ENCODE measurements around the gene RGR.

The RGR gene

DNA sequence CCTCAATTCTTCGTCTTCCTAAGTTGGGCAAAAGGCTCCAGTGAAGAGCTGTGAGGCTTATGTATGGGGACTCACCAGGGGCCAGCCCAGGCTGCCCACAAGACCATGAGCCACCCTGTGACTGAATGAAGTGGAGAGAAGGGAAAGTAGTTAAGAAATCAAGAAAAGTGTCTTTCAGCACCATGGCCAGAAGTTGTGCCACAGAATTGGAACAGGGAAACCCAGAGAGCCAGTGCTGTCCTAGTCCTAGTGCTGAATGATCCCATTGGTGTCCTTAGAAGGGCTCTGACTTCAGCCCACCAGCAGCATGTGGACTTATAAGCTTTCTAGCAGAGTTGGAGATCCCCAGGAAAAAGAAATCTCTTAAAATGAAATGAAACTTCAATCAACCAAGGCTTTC lies 46.5 kb downstream of the RGR start:
- peak; percentile 70 for DNase-seq (ENCODE audit: low read depth)
- TF ChIP-seq, protein P1, sequence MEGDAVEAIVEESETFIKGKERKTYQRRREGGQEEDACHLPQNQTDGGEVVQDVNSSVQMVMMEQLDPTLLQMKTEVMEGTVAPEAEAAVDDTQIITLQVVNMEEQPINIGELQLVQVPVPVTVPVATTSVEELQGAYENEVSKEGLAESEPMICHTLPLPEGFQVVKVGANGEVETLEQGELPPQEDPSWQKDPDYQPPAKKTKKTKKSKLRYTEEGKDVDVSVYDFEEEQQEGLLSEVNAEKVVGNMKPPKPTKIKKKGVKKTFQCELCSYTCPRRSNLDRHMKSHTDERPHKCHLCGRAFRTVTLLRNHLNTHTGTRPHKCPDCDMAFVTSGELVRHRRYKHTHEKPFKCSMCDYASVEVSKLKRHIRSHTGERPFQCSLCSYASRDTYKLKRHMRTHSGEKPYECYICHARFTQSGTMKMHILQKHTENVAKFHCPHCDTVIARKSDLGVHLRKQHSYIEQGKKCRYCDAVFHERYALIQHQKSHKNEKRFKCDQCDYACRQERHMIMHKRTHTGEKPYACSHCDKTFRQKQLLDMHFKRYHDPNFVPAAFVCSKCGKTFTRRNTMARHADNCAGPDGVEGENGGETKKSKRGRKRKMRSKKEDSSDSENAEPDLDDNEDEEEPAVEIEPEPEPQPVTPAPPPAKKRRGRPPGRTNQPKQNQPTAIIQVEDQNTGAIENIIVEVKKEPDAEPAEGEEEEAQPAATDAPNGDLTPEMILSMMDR (IDR thresholded peaks at IDR 0.05; ENCODE audit: insufficient read depth, low read depth, low read length, missing control alignments), result no peak
- H3K4me3 ChIP-seq (ENCODE audit: low read length), result no peak overlapping the region

DNA sequence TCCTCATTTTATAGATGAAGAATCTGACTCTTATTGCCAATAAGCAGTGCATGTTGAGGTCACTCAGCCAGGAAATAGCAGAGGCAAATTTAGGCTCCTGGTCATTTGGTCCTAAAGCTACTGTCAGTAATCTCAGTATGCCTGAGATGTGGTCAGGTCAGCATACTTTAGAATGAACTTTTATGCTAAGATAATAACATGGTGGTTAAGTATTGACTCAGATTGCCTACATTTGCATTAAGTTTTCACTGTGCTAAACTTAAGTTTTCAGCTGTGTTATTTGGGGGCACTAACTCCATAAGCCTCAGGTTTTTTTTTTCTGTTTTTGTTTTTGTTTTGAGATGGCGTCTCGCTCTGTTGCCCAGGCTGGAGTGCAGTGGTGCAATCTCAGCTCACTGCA lies 47.6 kb downstream of the RGR start:
- TF ChIP-seq, protein P1 (IDR thresholded peaks at IDR 0.05; ENCODE audit: insufficient read depth, low read depth, low read length, missing control alignments), result no peak
- DNase-seq (ENCODE audit: low read depth), result no peak
- H3K4me3 ChIP-seq (ENCODE audit: low read length), result no peak overlapping the region

DNA sequence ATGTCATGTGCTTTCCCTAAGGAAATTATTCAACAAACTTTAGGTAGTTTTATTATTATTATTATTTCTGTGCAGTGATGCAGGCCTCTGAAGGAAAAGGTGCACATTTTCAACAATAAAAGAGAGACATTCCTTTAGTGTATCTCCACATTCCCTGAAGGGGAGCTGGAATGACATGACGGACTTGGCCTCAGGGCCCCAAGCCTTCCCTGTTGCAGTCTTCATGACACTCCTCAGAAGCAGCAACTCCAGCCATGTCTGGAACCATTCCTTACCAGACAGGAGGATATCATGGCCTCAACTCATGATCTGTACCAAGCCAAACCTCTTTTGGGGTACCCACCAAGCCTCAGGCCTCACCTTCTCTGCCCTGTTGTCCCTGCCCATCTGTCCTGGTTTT lies 48.3 kb downstream of the RGR start:
- TF ChIP-seq, protein P1 (IDR thresholded peaks at IDR 0.05; ENCODE audit: insufficient read depth, low read depth, low read length, missing control alignments), result no peak
- no peak for DNase-seq (ENCODE audit: low read depth)

DNA sequence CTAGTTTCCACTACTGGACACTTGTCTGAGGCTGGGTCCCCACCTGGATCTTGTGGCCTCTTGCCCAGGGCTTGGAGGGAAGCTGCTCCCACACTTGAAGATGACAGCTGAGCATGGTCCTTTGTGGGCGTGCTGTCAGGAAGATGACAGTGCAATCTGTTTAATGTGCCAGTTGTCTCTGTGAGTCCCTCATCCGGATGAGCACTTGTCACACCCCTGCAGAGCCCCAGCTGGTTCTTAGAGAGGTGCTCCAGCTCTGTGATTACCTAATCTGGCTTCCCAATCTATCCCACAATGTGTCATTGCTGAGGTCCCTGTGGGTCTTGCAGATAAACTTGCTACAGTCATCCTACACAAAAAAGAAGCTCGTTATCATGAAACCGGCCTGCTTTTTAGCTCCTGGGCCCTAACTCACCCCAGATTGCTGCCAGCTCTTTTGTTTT lies 48.7 kb downstream of the RGR start:
- no peak for DNase-seq (ENCODE audit: low read depth)
- TF ChIP-seq, protein P1 (IDR thresholded peaks at IDR 0.05; ENCODE audit: insufficient read depth, low read depth, low read length, missing control alignments), result no peak
- H3K4me3 ChIP-seq (ENCODE audit: low read length), result no peak overlapping the region

More for the DNA sequence above, 48.3 kb downstream of the RGR start:
- H3K4me3 ChIP-seq (ENCODE audit: low read length), result no peak overlapping the region

DNA sequence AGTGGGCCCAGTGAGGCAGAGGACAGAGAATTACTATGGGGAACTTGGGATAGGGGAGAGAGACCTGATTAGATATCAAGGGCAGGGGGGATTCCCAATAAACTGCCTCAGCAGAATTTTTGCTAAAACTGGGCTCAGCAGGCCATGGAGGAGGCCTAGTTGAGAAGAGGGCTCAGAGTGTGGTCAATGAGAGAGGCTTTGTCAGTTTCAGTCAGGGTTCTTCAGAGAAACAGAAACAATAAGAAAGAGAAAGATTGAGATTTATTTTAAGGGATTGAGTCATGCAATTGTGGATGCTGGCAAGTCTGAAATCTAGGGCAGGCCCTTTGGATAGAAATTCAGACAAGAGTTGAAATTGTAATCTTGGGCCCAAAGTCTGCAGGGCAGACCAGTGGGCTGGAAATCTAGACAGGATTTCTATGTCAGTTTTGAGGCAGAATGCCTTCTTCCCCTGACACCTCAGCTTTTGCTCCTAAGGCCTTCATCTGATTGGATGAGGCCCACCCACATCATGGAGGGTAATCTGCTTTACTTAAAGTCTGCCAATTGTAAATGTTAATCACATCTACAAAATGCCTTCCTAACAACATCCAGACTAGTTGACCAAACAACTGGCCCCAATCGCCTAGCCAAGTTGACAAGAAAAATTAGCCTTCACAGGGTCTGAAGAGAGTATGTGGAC lies 50.1 kb downstream of the RGR start:
- TF ChIP-seq, protein P1 (IDR thresholded peaks at IDR 0.05; ENCODE audit: insufficient read depth, low read depth, low read length, missing control alignments), result no peak
- no peak overlapping the region for H3K4me3 ChIP-seq (ENCODE audit: low read length)
- DNase-seq (ENCODE audit: low read depth), result no peak

DNA sequence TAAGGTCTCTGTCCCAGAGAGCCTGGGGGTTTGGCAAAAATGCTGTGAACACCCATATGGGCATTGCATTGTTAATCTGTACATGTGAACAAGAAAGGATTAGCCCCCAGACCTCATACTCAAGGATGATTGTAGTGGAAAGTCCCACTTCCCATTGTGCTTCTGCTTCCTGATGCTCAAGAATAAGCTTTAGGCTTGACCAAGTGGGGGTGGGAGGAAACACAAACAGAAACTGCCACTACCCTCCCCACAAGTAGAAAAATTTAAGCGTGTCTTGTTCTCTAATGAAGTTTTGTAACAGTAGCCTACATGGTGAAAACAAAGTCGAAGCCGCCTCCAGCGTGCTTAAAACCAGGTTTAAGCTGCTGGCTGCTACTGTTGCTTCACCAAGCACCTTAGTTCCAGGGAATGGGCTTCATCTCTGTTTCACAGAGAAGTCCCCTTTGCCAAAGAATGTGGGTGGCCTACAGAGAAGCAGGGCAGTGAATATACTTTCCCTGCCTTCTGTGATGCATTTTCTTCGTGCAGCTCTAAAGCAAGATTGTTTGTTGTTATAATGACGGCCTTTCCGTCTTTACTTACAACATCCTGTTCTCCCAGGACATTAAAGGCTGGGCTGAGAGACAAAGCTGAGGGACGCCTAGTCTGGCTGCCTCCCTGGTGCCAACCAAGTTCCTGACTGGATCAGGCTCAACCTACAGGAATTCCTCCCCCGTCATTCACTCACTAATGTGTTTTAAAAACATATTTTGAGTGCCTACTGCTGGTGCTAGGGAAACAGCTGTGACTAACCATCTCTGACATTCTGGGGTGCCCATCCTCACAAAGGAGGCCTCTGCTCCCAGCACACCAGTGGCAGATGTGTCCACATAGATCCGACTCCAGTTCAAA lies 51.5 kb downstream of the RGR start:
- H3K4me3 ChIP-seq (ENCODE audit: low read length), result no peak overlapping the region
- TF ChIP-seq, protein P1 (IDR thresholded peaks at IDR 0.05; ENCODE audit: insufficient read depth, low read depth, low read length, missing control alignments), result no peak
- DNase-seq (ENCODE audit: low read depth), result no peak

All from epithelial cell of esophagus (primary cell).